ENCODE measurements around the gene USP7.

The USP7 gene

GRCh38 chr16:8937803-8938202, 25.9 kb downstream of the USP7 start:
- peaks cover 97% of the 10 kb centered on the region for H4K20me1 ChIP-seq (ENCODE audit: insufficient read depth)

GRCh38 chr16:8936421-8936820, 27.3 kb downstream of the USP7 start:
- H2AFZ ChIP-seq (ENCODE audit: low read depth), result no peak overlapping the region
- H3K4me1 ChIP-seq (ENCODE audit: low read depth, poor library complexity, severe bottlenecking), result peaks cover 80% of the 10 kb centered on the region
- H3K27me3 ChIP-seq (ENCODE audit: insufficient read depth, low read depth), result no peaks in the 10 kb centered on the region
- peaks cover 100% of the 10 kb centered on the region for H4K20me1 ChIP-seq (ENCODE audit: insufficient read depth)
- TF ChIP-seq, protein P1, sequence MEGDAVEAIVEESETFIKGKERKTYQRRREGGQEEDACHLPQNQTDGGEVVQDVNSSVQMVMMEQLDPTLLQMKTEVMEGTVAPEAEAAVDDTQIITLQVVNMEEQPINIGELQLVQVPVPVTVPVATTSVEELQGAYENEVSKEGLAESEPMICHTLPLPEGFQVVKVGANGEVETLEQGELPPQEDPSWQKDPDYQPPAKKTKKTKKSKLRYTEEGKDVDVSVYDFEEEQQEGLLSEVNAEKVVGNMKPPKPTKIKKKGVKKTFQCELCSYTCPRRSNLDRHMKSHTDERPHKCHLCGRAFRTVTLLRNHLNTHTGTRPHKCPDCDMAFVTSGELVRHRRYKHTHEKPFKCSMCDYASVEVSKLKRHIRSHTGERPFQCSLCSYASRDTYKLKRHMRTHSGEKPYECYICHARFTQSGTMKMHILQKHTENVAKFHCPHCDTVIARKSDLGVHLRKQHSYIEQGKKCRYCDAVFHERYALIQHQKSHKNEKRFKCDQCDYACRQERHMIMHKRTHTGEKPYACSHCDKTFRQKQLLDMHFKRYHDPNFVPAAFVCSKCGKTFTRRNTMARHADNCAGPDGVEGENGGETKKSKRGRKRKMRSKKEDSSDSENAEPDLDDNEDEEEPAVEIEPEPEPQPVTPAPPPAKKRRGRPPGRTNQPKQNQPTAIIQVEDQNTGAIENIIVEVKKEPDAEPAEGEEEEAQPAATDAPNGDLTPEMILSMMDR (conservative IDR thresholded peaks at IDR 0.05; ENCODE audit: low read depth, low read length), result peak; percentile 73
- H3K36me3 ChIP-seq (ENCODE audit: insufficient read depth), result no peaks in the 10 kb centered on the region
- peaks cover 100% of the 10 kb centered on the region for H3K79me2 ChIP-seq (ENCODE audit: insufficient read depth, low read depth)
- peak overlapping the region; percentile 41 for H3K4me2 ChIP-seq
- H3K4me3 ChIP-seq (IDR thresholded peaks at IDR 0.05; ENCODE audit: insufficient read depth, low read depth, low read length), result no peak overlapping the region
- peak overlapping the region; percentile 15; the same call in 1 of the 2 replicates for H3K27ac ChIP-seq
- no peak overlapping the region for H3K9ac ChIP-seq

More at GRCh38 chr16:8937803-8938202, 25.9 kb downstream of the USP7 start:
- TF ChIP-seq, protein P1 (conservative IDR thresholded peaks at IDR 0.05; ENCODE audit: low read depth, low read length), result no peak
- Histone ChIP-seq H3K9ac (no peak overlapping the region), H3K4me2 (no peak overlapping the region), H3K27ac (peak overlapping the region; percentile 14; the same call in 1 of the 2 replicates), H3K4me3 (IDR thresholded peaks at IDR 0.05; ENCODE audit: insufficient read depth, low read depth, low read length) (no peak overlapping the region), H3K36me3 (ENCODE audit: insufficient read depth) (no peaks in the 10 kb centered on the region), H3K4me1 (ENCODE audit: low read depth, poor library complexity, severe bottlenecking) (peaks cover 66% of the 10 kb centered on the region), H3K79me2 (ENCODE audit: insufficient read depth, low read depth) (peaks cover 100% of the 10 kb centered on the region), H2AFZ (ENCODE audit: low read depth) (no peak overlapping the region), H3K27me3 (ENCODE audit: insufficient read depth, low read depth) (no peaks in the 10 kb centered on the region)

DNA sequence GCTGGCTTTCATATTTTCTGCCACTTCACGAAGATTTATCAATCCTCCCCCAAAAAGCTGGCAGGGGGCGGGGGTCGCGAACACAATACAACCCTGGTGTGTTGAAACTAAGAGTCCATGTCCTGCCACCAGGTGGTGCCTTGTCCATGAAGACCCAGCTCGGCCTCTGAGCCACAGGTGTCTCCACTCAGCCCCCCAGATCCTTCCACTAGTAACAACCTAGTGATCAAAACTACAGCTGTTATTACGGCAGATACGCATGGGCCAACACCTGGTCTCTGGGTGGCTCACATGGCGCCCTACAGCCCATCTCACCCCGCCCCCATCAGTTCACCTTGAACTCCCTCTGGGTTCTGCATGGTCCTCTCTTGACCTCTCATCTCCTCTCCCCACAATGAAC, 27.7 kb downstream of the USP7 start:
- TF ChIP-seq, protein P1 (conservative IDR thresholded peaks at IDR 0.05; ENCODE audit: low read depth, low read length), result no peak
- peaks cover 83% of the 10 kb centered on the region for H3K4me1 ChIP-seq (ENCODE audit: low read depth, poor library complexity, severe bottlenecking)
- H4K20me1 ChIP-seq (ENCODE audit: insufficient read depth), result peaks cover 100% of the 10 kb centered on the region

GRCh38 chr16:8934601-8935000, 29.1 kb downstream of the USP7 start:
- Histone ChIP-seq H4K20me1 (ENCODE audit: insufficient read depth) (peaks cover 100% of the 10 kb centered on the region), H3K4me3 (IDR thresholded peaks at IDR 0.05; ENCODE audit: insufficient read depth, low read depth, low read length) (no peak overlapping the region), H3K9ac (no peak overlapping the region), H2AFZ (ENCODE audit: low read depth) (no peak overlapping the region), H3K27me3 (ENCODE audit: insufficient read depth, low read depth) (no peaks in the 10 kb centered on the region), H3K79me2 (ENCODE audit: insufficient read depth, low read depth) (peaks cover 100% of the 10 kb centered on the region), H3K36me3 (ENCODE audit: insufficient read depth) (peaks cover 8% of the 10 kb centered on the region), H3K27ac (no peak overlapping the region), H3K4me1 (ENCODE audit: low read depth, poor library complexity, severe bottlenecking) (peaks cover 71% of the 10 kb centered on the region), H3K4me2 (no peak overlapping the region)
- TF ChIP-seq, protein P1 (conservative IDR thresholded peaks at IDR 0.05; ENCODE audit: low read depth, low read length), result no peak

More for the DNA sequence above, 27.7 kb downstream of the USP7 start:
- no peaks in the 10 kb centered on the region for H3K36me3 ChIP-seq (ENCODE audit: insufficient read depth)
- H3K79me2 ChIP-seq (ENCODE audit: insufficient read depth, low read depth), result peaks cover 100% of the 10 kb centered on the region
- H3K4me3 ChIP-seq (IDR thresholded peaks at IDR 0.05; ENCODE audit: insufficient read depth, low read depth, low read length), result no peak overlapping the region
- peak overlapping the region; percentile 41; the same call in 1 of the 2 replicates for H3K4me2 ChIP-seq
- H3K27ac ChIP-seq, result no peak overlapping the region
- H3K9ac ChIP-seq, result no peak overlapping the region
- no peaks in the 10 kb centered on the region for H3K27me3 ChIP-seq (ENCODE audit: insufficient read depth, low read depth)
- no peak overlapping the region for H2AFZ ChIP-seq (ENCODE audit: low read depth)
